Suprapubic skin (tissue), 4 donors: ENCODE measurements around the gene RAPGEF4.

Source experiments
- CTCF ChIP-seq, 2 donors: fragments of 200-600 bp in 1 of 2; fragments of 450-650 bp in 1 of 2; sonication (generic) in 1 of 2; IDR thresholded peaks; one replicate each; pipeline ENCODE4 v1.5.1; 2016 to 2019; ENCODE audit warnings: antibody characterized with exemption in 2 of 2, mild to moderate bottlenecking in 1 of 2, moderate library complexity in 1 of 2
- POLR2A ChIP-seq, 2 donors: fragments of 450-650 bp; IDR thresholded peaks; one replicate each; pipeline ENCODE4 v1.6.1; 2017; ENCODE audit warnings: antibody characterized with exemption in 2 of 2, mild to moderate bottlenecking in 2 of 2, moderate library complexity in 2 of 2
- POLR2AphosphoS5 ChIP-seq, 3 donors: sonication (generic); formaldehyde crosslinking; IDR thresholded peaks; one replicate each; pipeline ENCODE4 v1.6.1; 2017; ENCODE audit warnings: antibody characterized with exemption in 3 of 3

- peak; percentile 30 to 49 for TF ChIP-seq CTCF (IDR thresholded peaks at IDR 0.05)
- TF ChIP-seq POLR2A (IDR thresholded peaks at IDR 0.05), result no peak
- no peak for TF ChIP-seq POLR2AphosphoS5 (IDR thresholded peaks at IDR 0.05)
Measured at GRCh38 chr2:172710584-172711047, 25.0 kb upstream of the RAPGEF4 start.
